HepG2 (cell line): ENCODE measurements around the gene OGFR. TPM values are rescaled to one million over a fixed set of nuclear protein-coding genes. Genes with fewer than 3 reads are reported as not detected.

ENCODE experiments used
- HDAC1 ChIP-seq: sonication (generic); formaldehyde crosslinking; IDR thresholded peaks from 2 replicates; pipeline ENCODE4 v1.5.1; 2020; ENCODE audit warnings: mild to moderate bottlenecking, missing genetic modification reagents
- JUN ChIP-seq: sonication (generic); formaldehyde crosslinking; IDR thresholded peaks from 2 replicates; pipeline ENCODE4 v1.4.0; 2020; ENCODE audit warnings: mild to moderate bottlenecking, missing genetic modification reagents
- MEIS1 ChIP-seq: sonication (generic); formaldehyde crosslinking; IDR thresholded peaks from 2 replicates; pipeline ENCODE4 v1.9.0; 2021; ENCODE audit warnings: mild to moderate bottlenecking, missing genetic modification reagents, moderate library complexity, borderline replicate concordance
- NAIF1 ChIP-seq: sonication (generic); formaldehyde crosslinking; IDR thresholded peaks from 2 replicates; pipeline ENCODE4 v1.5.0; 2020; ENCODE audit warnings: mild to moderate bottlenecking, missing genetic modification reagents, borderline replicate concordance
- PHF21A ChIP-seq: sonication (generic); formaldehyde crosslinking; IDR thresholded peaks from 2 replicates; pipeline ENCODE4 v1.5.0; 2020; ENCODE audit warnings: mild to moderate bottlenecking, missing genetic modification reagents
- SCMH1 ChIP-seq: sonication (generic); formaldehyde crosslinking; IDR thresholded peaks from 2 replicates; pipeline ENCODE4 v1.9.0; 2021; ENCODE audit warnings: missing genetic modification reagents, mild to moderate bottlenecking, borderline replicate concordance
- SP5 ChIP-seq: IDR thresholded peaks from 2 replicates; pipeline ENCODE4 v1.6.1; 2016; ENCODE audit warnings: low read depth, borderline replicate concordance
- THAP7 ChIP-seq: sonication (generic); formaldehyde crosslinking; IDR thresholded peaks from 2 replicates; pipeline ENCODE4 v1.8.1; 2023; ENCODE audit warnings: mild to moderate bottlenecking, missing genetic modification reagents
- TRAFD1 ChIP-seq: sonication (generic); formaldehyde crosslinking; IDR thresholded peaks from 2 replicates; pipeline ENCODE4 v1.5.1; 2020; ENCODE audit warnings: missing genetic modification reagents, mild to moderate bottlenecking, borderline replicate concordance
- ZBTB1 ChIP-seq: sonication (generic); formaldehyde crosslinking; IDR thresholded peaks from 2 replicates; pipeline ENCODE4 v1.4.0; 2020; ENCODE audit warnings: missing genetic modification reagents, borderline replicate concordance
- ZBTB4 ChIP-seq: sonication (generic); formaldehyde crosslinking; IDR thresholded peaks from 2 replicates; pipeline ENCODE4 v1.4.0; 2020; ENCODE audit warnings: missing genetic modification reagents, mild to moderate bottlenecking, borderline replicate concordance
- ZNF431 ChIP-seq: sonication (generic); formaldehyde crosslinking; IDR thresholded peaks from 2 replicates; pipeline ENCODE4 v1.9.0; 2022; ENCODE audit warnings: missing genetic modification reagents, low read depth, mild to moderate bottlenecking, borderline replicate concordance
- ZNF460 ChIP-seq: sonication (generic); formaldehyde crosslinking; IDR thresholded peaks from 2 replicates; pipeline ENCODE4 v1.5.1; 2020; ENCODE audit warnings: missing genetic modification reagents, mild to moderate bottlenecking, borderline replicate concordance
- ZNF550 ChIP-seq: sonication (generic); formaldehyde crosslinking; IDR thresholded peaks from 2 replicates; pipeline ENCODE4 v1.4.0; 2020; ENCODE audit warnings: mild to moderate bottlenecking, missing genetic modification reagents, borderline replicate concordance
- ZNF589 ChIP-seq: sonication (generic); formaldehyde crosslinking; conservative IDR thresholded peaks from 2 replicates; pipeline ENCODE4 v1.8.0; 2022; ENCODE audit warnings: mild to moderate bottlenecking, moderate library complexity, missing genetic modification reagents
- ZNF598 ChIP-seq: sonication (generic); formaldehyde crosslinking; IDR thresholded peaks from 2 replicates; pipeline ENCODE4 v1.5.1; 2020; ENCODE audit warnings: mild to moderate bottlenecking, missing genetic modification reagents, borderline replicate concordance
- ZNF614 ChIP-seq: IDR thresholded peaks from 2 replicates; pipeline ENCODE4 v1.6.1; 2018; ENCODE audit warnings: missing biosample characterization, missing genetic modification reagents, inconsistent platforms, borderline replicate concordance
- polyA plus RNA-seq, 8 experiments: library from polyadenylated mRNA; depleted of rRNA in 3 of 8; stranded (reverse) in 7 of 8; unstranded in 1 of 8; fragments of >200 nt; fragmentation: Illumina TruSeq in 4 of 8; extraction: Trizol in 4 of 8; gene quantifications; 2 replicates each; pipeline versions ENCODE4 v1.2.1 to v1.2.3, GENCODE V29; 2011 to 2016; ENCODE audit warnings: low read depth in 4 of 8, missing spikeins in 1 of 8, mixed read lengths in 1 of 8; ENCODE audit not compliant: insufficient read depth in 1 of 8
- total RNA-seq, 5 experiments: library from RNA; depleted of rRNA; stranded (reverse); fragments of >200 nt; fragmentation: Illumina TruSeq; extraction: Trizol; gene quantifications; 2 replicates each; pipeline ENCODE4 v1.2.3, GENCODE V29; 2016; ENCODE audit warnings: low read depth in 1 of 5
- TF ChIP-seq, protein P1 (sequence below): IDR thresholded peaks from 2 replicates; pipeline ENCODE4 v1.6.1; 2016; ENCODE audit warnings: missing genetic modification reagents, missing compliant biosample characterization
- TF ChIP-seq, protein P2 (sequence below): sonication (generic); formaldehyde crosslinking; IDR thresholded peaks from 2 replicates; pipeline ENCODE4 v1.5.0; 2020; ENCODE audit warnings: missing genetic modification reagents

Gene OGFR
- total and polyA plus RNA-seq, 2 of the 13 experiments (the other 11 are each of a cell fraction or from before 2014, with no cell fraction given) = 47.7 to 81.8 TPM

DNA sequence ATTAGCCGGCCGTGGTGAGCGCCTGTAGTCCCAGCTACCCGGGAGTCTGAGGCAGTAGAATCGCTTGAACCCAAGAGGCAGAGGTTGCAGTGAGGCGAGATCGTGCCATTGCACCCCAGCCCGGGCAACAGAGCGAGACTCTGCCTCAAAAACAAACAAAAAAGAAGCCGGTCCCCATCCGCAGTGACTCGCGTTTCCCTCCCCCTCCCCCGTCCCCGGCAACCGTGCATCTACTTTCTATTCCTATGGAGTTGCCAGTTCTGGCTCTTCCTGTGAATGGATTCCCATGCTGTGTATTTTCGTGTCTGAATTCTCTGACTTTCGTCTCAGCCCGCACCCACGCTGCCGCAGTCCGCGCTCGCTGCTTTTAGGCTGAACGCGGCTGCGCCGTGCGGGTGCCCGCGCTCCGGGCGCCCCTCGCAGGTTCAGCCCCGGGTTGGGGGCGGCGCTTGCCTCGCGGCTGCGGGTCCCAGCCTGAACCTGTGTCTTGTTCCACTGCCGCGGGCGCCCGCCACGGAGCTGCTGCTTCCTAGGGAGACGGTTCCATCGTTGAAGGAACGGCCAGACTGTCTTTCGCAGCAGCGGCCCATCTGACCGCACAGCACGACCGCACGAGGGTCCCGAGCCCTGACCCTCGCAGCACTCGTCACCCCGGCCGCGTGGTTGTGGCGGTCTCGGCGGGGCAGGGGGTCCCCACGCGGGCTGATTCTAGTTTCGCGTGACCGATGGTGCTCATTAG lies 9.4 kb upstream of the OGFR start (continued):
- TF ChIP-seq ZNF431 (no peak), TRAFD1 (CRISPR knock-in tag) (no peak), ZNF614 (CRISPR knock-in tag) (no peak), NAIF1 (CRISPR knock-in tag) (0 out of 2 replicates have a peak, but pooled peaks have one; percentile 46), HDAC1 (CRISPR knock-in tag) (peak; percentile 64), ZNF598 (CRISPR knock-in tag) (peak; percentile 89; the same call in 1 of the 2 replicates), MEIS1 (CRISPR knock-in tag) (peak; percentile 67; the same call in 1 of the 2 replicates), ZBTB4 (CRISPR knock-in tag) (peak; percentile 62; the same call in 1 of the 2 replicates), ZNF460 (CRISPR knock-in tag) (no peak), ZNF550 (peak; percentile 55; the same call in 1 of the 2 replicates), THAP7 (CRISPR knock-in tag) (no peak), ZBTB1 (CRISPR knock-in tag) (0 out of 2 replicates have a peak, but pooled peaks have one; percentile 71), PHF21A (CRISPR knock-in tag) (peak; percentile 65), ZNF589 (CRISPR knock-in tag) (peak; percentile 37), JUN (CRISPR knock-in tag) (peak; percentile 82), SCMH1 (CRISPR knock-in tag) (no peak), SP5 (CRISPR knock-in tag) (peak; percentile 72; the same call in 1 of the 2 replicates)
- TF ChIP-seq, protein P1, sequence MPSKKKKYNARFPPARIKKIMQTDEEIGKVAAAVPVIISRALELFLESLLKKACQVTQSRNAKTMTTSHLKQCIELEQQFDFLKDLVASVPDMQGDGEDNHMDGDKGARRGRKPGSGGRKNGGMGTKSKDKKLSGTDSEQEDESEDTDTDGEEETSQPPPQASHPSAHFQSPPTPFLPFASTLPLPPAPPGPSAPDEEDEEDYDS (CRISPR knock-in tag) = peak; percentile 70
- TF ChIP-seq, protein P2, sequence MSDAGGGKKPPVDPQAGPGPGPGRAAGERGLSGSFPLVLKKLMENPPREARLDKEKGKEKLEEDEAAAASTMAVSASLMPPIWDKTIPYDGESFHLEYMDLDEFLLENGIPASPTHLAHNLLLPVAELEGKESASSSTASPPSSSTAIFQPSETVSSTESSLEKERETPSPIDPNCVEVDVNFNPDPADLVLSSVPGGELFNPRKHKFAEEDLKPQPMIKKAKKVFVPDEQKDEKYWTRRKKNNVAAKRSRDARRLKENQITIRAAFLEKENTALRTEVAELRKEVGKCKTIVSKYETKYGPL (CRISPR knock-in tag) = peak; percentile 69; the same call in 1 of the 2 replicates
